HS-27A (cell line): Measurements from ENCODE around the gene MGRN1.

Experiments
- DNase-seq: peaks from one replicate; pipeline ENCODE4 v3.0.0-alpha.2; 2012; ENCODE audit warnings: low read depth, missing footprints

Gene MGRN1

DNA sequence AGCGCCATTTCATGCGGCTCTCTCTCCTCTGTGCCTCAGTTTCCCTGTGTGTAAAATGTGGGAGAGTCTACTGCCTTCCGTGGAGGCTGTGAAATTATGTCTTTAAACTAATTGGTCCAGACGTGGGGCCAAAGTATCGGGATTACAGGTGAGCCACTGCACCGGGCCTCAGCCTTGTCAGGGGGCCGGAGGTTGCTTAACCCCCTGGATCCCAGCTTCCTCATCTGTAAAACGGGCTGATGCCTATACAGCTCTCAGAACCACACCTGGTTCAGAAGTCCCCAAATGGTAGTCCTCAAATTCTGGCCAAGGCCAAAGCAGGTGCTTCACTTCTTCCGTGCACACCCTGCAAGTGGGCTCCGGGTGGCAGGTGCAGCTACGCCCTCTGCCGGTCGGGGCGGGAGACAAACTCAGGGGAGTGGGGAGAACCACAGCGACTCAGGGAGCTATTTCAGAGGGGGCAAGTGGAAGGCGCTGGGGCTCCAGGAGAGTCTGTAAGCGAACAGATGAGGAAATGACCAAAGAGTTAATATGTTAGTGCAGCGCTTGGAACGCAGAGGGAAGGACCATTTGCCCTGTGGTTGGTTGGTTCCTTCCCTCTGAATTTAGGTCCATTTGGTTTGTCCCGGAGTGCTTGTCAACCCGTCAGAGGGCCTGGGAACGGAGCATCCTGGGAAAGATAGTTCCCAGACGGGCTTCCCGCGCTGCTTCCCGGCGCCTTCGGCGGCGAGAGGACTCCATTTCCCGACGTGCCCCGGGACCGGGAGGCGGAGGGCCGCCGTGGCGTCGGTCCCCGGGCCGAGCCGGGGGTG, at the start of gene MGRN1:
TSS of gene MGRN1 (plus strand) at position 812 of the 812 bp plus-strand sequence. CDS start 135 bp downstream, outside the sequence.
- peak; percentile 91 for DNase-seq

DNA sequence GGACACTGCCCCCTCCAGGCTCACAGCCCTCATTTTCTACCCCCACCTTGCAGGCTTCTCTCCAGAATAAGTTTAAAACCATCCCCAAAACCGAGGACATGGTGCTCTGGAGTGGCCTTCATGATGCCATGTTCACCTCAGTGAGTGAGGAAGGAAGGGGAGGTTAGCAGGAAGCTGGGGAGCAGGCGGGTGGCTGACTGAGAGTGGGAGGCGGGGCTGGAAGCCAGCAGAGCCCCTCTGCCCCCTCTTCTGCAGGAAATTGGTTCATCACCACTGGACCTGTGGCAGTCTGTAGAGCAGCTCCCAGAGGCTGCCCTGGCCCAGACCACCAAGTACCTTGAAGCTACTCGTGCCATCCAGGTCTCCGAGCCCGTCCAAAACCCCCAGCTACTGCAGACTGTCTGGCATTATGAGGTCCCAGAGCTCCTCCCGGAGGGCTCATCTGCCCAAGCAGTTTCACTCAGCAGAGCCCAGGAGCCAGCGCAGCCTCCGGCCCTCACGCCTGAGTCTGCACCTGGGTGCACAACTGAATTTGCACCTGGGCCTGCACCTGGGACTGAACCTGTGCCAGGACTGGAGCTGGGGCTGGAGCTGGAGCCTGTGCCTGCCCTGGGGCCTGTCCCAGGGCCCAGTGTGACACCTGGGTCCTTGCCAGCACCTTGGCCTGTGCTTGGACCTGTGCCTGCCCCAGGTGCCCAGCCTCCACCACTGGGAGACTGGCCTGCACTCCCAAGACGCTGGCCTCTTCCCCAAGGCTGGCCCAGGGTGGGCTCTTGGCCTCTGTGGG, 49.5 kb upstream of the MGRN1 start:
- DNase-seq = no peak

DNA sequence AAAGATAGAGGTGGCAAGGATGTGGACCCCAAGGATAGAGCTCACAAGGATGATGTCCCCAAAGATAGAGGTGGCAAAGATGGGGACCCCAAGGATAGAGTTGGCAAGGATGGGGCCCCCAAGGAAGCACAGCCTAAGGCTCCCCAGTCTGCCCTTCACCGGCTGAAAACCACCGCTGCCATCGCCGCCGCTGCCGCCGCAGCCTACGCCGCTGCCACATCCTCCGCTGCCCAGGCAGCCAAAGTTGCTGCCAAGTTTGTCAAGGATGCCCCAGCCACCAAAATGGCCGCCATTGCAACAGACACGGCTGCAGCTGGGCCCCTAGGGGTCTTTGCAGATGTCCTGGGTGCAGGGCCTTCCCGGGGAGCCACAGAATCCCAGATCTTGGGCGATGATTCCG, 48.6 kb upstream of the MGRN1 start:
- no peak for DNase-seq

DNA sequence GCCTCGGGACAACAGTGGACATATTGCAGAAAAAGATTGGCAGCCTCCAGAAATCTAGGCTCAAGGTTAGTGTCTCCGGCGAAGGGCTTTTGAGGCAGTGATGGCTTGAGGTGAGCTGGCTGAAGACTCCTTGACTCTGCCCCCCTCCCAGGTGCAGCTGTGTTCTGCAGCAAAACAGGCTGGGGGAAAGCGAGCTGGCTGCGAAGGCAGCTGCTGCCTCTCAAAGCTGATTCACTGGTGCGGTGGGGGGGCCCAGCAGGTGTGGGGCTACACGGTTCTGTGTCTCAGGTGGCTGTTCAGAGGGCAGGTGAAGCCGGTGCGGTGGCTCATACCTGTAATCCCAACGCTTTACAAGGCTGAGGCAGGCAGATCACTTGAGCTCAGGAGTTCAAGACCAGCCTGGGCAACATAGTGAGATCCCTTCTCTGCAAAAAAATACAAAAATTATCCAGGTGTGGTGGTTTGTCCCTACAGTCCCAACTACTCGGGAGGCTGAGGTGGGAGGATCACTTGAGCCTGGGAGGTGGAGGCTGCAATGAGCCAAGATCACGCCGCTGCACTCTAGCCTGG, 45.6 kb upstream of the MGRN1 start:
- DNase-seq = no peak

DNA sequence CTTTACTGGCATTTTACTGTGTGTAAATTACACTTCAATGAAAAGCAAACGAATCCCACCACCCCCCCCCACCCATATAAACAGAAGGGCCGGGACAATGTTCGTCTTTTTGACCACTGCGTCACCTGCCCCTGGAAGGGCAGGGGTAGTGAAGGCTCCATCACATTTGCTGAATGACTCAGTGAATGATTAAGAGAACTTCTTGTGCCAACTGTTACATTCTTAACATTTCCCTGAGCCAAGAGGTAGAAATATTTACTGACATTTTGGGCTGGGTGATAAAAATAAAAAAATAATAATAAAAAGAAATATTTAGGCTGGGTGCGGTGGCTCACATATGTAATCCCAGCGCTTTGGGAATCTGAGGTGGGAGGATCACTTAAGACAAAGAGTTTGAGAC, 44.4 kb upstream of the MGRN1 start:
- peak; percentile 51 for DNase-seq

DNA sequence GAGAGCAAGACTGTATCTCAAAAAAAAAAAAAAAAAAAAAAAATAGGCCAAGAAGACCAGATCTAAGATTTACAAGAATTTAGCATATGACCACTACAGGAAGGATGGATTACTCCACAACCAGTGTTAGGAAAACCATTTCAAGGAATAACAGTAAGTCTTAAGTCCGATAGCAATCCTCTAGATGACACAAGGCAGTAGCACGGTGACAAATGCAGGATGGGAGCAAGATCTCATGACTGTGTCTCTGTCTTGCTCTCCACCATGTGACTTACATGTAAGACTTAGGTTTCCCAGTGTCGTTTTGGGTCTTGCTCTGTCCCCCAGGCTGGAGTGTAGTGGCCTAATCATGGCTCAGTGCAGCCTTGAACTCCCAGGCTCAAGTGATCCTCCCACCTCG, 40.7 kb upstream of the MGRN1 start:
- DNase-seq = no peak

DNA sequence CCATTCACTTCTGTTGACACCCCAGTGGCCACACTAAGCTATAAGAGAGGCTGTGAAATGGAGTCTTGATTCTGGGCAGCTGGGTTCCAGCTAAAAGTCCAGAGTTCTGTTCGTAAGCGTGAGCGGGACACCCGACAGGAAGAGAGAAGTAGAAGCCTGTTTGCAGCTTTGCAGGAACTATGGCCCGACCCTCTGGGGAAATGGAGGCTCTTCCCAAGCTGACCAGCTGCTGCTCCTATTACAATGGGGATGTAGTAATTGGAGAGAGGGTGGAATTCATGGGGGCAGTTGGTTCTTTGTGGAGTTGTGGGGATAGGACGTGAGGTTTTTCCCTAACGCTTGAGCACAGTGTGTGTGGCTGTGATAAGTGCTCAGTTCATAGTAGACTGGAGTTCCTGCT, 38.3 kb upstream of the MGRN1 start:
- DNase-seq = no peak

DNA sequence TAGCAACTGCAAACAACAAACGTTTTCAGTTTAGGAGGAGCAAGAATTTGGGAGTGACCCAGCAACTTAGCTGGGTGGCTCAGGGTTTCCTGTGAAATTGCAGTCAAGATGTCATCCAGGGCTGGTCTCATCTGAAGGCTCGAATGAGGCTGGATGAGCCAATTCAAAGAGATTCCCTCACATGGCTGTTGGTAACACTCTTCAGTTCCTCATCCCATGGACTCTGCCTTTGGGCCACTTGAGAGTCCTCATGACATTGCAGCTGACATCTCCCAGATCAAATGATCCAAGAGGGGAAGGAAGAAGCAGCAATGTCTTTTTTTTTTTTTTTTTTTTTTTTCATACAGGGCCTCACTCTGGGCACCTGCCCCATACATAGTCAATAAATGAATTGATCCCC, 36.2 kb upstream of the MGRN1 start:
- no peak for DNase-seq

DNA sequence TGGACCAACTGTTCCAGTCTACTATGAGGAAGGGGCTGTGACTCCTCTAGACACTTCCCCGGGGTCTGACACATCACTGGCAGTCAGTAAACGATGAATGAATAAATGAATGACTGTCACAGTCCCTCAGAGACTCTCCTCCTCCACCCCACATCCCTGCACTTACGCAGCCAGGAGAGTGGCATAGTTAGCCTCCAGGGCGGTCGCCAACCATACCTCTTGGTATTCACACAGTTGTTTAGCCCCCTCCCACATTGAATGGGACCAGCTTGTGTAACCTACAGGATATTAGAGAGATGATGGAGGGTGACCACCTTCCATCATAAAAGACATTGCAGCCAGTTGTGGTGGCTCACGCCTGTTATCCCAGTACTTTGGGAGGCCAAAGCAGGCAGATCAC, 35.7 kb upstream of the MGRN1 start:
- no peak for DNase-seq

DNA sequence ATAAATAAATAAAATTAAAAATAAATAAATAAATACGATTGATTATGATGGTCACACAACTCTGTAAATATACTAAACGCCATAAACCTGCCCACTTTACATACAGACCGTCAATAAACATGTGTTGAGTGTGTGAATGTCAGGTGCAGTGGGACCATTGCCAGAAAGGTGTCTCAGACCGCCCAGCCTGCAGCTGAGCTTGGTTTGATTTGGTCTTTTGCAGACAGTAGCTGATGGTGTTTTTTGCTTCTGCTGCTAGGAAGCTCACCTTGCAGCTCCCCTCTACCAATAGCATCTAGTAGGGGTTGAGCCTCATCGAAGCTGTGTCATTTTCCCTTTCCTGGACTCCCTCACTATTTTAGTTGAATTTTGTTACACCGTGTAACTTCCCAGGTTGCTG, 33.4 kb upstream of the MGRN1 start:
- DNase-seq = no peak

DNA sequence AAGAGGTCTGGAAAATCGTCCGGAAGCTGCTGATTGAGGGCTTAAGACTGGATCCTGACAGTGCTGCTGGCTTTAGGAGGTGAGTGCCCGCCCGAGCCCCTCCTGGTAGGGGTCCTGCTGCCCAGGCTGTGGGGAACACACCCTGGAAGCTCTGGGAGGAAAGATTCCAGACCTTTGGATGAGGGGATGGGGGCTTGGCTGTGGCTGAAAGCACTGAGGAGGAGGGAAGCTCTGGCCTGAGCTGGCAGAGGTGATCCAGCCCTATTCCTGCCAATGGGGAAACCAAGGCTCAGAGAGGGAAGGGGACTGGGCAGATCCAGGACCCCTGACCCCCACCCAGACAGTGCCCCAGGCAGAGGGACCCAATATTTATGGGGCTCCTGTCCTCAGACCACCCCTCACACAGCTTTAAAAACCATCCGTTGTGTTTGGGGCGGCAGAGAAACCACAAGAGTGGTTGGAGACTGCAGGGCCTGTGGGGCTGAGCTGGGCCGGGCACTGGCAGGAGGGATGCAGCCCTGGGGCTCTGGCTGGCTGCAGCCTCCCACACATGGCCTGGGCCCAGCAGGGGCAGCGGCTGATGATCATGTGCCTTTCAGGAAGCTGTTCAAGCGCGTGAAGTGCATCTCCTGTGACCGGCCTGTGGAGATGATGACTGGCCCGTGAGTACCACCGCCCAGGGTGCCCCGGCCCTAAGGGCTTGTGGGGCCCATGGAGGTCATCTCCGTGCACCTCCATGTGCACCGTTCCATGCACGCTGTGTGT, 32.7 kb upstream of the MGRN1 start:
- no peak for DNase-seq

DNA sequence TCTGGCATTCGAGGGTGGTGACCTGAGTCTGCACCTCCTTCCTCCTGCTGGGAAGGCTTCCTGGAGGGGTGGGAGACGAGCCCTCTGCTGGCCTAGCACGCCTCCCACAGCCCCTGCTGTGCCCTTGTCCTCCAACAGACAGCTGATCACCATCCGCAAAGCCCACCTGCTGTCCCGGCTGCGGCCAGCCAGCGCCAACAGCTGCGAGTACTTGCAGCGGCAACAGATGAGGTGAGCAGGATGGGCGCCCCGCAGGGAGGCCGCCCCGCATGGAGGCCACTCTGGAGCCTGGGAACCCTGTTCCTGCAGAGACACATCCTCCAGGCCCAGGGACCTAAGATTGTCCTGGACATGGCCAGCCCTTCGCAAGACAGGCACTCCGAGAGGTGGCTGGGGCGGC, 31.5 kb upstream of the MGRN1 start:
- no peak for DNase-seq

DNA sequence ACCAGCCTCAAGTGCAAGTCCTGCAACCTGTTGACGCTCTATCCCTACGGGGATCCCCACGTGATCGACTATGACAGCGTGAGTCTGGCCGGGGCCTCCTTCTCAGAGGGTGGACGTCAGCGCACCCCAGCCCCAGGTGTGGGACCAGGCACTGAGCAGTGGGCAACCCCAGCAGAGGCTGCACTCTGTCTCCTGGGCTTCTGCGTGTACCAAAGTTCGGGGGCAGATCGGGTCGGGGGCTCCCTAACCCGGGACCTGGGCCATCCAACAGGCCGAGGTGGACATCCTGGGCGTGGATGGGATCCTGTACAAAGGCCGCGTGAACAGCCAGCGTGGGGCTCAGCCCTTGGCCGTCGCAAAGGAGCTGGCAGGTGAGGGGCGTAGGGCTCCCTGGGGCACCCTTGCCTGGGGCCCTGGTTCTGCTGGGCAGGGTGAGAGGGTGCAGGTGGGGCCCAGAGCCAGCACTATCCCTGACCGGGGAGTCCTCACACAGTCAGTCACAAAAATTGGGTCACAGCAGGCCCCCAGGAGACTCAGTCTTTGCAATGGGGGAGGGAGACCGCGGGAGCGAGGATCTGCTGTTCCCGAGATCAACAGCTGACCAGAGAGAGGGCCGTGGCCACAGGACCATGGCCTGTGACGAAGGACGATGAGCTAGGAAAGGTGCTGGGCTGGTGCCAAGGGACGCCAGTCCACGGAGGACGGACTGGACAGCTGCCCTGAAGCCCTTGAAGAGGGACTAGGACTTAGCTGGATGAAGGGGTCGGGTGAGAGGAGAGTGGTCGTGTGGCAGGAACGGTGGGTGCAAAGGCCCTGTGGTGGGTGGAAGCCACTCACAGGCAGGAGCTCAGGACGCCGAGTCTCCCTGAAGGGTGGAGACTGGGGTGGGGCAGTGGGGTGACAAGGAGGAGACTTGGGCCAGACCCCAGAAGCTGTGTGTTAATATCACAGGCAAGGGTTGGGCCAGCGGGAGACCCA, 29.9 kb upstream of the MGRN1 start:
- DNase-seq = no peak

DNA sequence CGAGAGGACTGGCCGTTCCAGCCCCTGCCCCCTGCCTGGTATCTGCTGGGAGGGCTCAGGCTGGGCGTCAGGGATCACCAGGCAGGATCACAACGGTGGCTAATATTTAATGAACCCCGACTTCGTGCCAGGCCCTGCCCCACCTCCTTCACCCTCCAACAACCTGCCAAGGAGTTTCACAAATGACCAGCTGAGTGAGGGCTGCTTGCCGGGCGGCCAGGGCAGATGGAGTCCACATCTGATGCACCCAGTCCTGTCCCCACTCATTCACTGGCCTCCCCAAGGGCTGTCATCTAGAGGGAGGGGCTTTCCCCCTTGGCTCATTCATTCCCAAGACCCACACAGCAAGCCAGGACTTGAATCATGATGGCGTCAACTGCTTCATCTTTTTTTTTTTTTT, 27.5 kb upstream of the MGRN1 start:
- DNase-seq = no peak

DNA sequence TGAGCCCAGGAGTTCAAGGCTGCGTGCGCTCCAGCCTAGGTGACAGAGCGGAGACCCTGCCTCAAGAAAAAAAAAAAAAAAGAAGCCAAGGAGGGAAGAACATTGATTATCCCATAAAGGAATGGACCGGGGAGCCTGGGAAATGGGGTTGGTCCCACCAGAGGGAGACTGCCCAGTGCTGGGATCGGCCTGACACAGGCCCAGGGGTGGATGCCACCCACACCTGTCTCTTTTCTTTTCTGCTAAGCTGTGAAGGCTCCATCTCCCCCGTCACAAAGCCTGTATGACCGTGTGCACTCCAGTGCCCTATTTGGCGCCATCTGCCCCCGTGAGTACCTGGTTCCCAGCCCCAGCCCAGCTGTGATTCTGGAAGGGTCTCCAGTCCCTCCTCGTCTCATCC, 25.6 kb upstream of the MGRN1 start:
- DNase-seq = no peak

DNA sequence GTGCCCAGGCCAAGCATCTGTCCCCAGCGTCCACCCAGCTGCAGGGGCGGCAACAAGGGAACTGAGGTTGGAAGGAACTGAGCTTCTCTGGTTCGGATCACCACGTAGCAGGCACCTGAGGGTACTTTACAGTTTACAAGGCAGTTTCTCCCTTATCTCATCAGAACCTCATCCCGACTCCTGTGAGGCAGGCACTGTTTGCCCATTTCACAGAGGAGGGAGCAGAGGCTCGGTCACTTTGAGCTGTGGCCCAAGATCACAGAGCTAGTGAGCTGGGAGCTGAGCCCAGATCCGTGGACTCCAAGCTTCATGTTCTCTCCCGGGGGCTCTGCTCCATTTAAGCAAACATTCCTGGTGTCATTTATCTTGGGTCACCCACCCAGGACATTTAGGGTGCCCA, 25.1 kb upstream of the MGRN1 start:
- DNase-seq = no peak

DNA sequence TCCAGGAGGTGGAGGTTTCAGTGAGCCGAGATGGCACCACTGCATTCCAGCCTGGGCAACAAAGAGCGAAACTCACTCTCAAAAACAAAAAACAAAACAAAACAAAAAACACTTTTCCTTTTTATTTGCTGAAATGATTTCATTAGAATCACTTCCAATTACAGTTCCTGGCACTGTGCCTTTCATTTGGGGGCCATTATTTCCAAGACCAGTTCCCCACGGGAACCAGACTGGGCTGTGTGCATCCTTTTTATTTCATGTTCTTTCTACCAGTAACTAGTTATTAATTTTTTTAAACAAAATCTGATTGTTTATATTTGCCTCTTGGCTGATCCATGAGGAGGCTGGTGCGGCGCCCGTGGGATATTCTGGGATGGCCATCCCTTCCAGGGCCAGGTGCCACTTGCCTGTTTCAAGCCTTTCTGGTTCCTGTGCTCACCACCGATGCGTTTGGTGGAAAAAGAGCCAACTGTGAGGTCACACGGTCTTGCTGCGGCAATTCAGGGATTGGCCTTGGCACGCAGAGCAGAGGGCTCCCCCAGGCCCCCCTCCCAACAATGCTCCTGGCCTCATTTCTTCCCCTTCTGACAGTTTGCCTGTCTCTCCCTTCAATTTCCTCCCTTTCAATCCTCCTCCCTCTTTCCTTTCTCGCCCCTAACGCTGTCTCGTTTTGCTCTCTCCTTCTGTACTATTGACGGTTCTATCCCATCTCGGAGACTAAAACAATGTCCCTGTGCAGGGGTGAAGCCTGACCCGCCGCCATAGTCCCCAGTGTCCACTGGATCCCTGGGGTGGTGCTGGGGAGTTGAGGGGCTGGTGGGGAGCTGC, 23.4 kb upstream of the MGRN1 start:
- DNase-seq = no peak

DNA sequence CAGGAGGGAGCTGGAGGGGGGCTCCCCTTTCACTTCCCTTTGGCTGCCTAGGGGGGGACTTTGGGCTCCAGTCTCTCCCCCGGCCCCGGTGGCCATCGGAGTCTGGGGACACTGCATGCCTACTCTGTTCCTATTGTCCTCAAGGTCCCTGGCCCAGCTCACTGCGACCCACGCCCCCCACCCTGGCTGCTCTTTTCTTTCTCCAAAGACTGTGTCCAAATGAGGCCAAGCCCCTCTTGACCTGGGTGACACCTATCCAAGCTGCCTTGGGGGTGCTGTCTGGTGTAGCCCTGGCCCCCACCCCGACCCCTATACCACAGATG, 22.8 kb upstream of the MGRN1 start:
- DNase-seq = no peak

DNA sequence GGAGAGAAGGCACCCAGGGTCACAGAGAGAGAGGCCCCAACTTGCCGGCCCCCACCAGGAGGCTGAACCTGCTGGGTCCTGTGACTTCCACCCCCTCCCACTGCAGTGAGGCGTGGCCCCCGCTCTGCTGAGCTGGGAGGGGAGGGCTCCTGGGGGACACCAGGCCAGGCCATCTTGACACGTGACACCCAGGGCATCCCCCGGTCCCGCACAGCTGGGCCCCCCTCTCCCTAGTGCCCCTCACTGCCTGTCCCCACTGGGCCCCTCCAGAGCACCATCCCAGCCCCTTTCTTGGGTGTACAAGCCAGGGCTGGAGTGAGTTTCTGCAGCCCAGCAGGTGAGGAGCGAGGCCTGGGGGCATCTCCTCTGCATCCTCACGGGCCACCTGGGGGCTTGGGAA, 22.3 kb upstream of the MGRN1 start:
- DNase-seq = no peak

DNA sequence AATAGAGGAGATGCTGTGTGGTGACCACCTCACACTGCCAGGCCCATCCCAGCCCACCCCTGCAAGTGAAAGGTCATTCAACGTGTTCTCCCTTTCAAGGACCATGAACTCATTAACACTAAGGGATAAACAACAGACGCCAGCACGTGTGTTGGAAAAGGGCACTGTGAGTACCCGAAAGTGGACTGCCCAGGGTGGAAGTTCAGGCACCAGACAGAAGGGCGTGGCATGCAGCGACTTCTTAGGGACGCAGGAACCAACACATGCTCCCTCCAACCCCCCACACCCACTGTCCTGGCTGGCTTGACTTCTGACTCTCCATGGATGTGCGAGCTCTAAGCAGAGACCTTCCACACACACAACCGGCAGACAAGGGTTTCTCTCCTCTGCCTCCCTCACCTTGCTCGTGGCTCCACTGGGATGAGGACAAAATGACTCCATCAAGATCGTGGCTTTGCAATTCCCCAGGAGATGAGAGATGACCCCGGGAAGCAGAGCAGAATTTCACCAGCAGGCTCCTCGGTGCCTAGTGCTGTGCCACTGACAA, 20.9 kb upstream of the MGRN1 start:
- no peak for DNase-seq
